GM21723 (cell line): Measurements from ENCODE around the gene ADAMTS17.

Source experiments
- ATAC-seq: cut with Tn5 transposase; IDR thresholded peaks from one replicate; pipeline ENCODE4 v1.9.1; 2021; ENCODE audit warnings: mild to moderate bottlenecking, moderate library complexity; ENCODE audit not compliant: unreplicated experiment

The ADAMTS17 gene

GRCh38 chr15:100341750-100342560 lies at the start of gene ADAMTS17:
Gene ADAMTS17 (minus strand): TSS chr15:100341975. CDS start chr15:100341899, 76 bp downstream.
- peak; percentile 97 for ATAC-seq

GRCh38 chr15:100385300-100386050 lies 43.7 kb upstream of the ADAMTS17 start:
- no peak for ATAC-seq

- no peak for ATAC-seq
These were observed 42.3 kb upstream of the ADAMTS17 start for GRCh38 chr15:100384108-100384410.

- ATAC-seq, result no peak
These were observed 41.7 kb upstream of the ADAMTS17 start for GRCh38 chr15:100383302-100384107.

GRCh38 chr15:100373942-100374341 lies 32.2 kb upstream of the ADAMTS17 start:
- no peak for ATAC-seq

GRCh38 chr15:100373120-100373896 lies 31.5 kb upstream of the ADAMTS17 start:
- no peak for ATAC-seq

- ATAC-seq, result no peak
These were observed 31.0 kb upstream of the ADAMTS17 start for GRCh38 chr15:100372739-100373119.

- no peak for ATAC-seq
These were observed 13.6 kb upstream of the ADAMTS17 start for GRCh38 chr15:100355342-100355741.

GRCh38 chr15:100353449-100353848 lies 11.7 kb upstream of the ADAMTS17 start:
- no peak for ATAC-seq

- no peak for ATAC-seq
These were observed 8.9 kb upstream of the ADAMTS17 start for GRCh38 chr15:100350434-100351226.

GRCh38 chr15:100349696-100350433 lies 8.1 kb upstream of the ADAMTS17 start:
- ATAC-seq, result peak; percentile 91

GRCh38 chr15:100349321-100349695 lies 7.5 kb upstream of the ADAMTS17 start:
- no peak for ATAC-seq

GRCh38 chr15:100348578-100348977 lies 6.8 kb upstream of the ADAMTS17 start:
- no peak for ATAC-seq

GRCh38 chr15:100346866-100347512 lies 5.2 kb upstream of the ADAMTS17 start:
- ATAC-seq, result no peak

- no peak for ATAC-seq
These were observed 3.7 kb upstream of the ADAMTS17 start for GRCh38 chr15:100345438-100345837.

- no peak for ATAC-seq
These were observed 1.5 kb upstream of the ADAMTS17 start for GRCh38 chr15:100343251-100343650.

GRCh38 chr15:100341239-100341749 lies 481 bp downstream of the ADAMTS17 start:
- peak; percentile 21 for ATAC-seq

GRCh38 chr15:100340721-100341238 lies 995 bp downstream of the ADAMTS17 start:
- ATAC-seq, result no peak
